Measurements from ENCODE around the gene STARD3. TPM values are rescaled to one million over a fixed set of nuclear protein-coding genes. Genes with fewer than 3 reads are reported as not detected.

Gene STARD3
- total RNA-seq, 1 donor from 2014 or later = 51.2 TPM

DNA sequence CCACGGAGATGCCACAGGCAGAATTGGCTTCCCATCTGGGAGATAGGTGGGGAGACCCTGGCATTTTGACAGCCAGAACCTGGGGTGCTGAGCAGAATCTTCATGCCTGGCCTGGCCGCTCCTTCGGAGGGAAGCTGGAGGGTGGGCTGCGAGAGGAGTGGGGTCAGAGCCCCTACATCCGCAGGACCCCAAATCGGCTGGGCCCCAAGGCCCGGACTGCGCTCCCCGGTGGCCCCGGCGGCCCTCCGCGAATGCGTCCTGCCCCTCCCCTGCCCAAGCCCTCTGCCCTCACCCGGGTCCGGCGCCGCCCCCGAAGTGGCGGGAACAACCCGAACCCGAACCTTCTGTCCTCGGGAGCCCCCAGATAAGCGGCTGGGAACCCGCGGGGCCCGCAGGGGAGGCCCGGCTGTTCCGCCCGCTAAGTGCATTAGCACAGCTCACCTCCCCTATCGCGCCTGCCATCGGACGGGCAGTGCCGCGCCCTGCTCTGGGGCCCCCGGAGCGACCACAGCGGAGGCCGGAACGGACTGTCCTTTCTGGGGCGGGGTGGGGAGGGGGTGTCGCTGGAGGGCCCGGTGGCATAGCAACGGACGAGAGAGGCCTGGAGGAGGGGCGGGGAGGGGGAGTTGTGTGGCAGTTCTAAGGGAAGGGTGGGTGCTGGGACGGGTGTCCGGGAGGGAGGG is 30.5 kb downstream of the STARD3 start:
- Histone ChIP-seq H3K79me2 (ENCODE audit: insufficient read depth, low read length) (no peaks in the 10 kb centered on the region), H3K4me2 (ENCODE audit: low read length) (peak overlapping the region; percentile 81), H3K9me3 (ENCODE audit: insufficient read depth, low read depth, low read length) (no peaks in the 10 kb centered on the region), H2AFZ (ENCODE audit: low read depth, low read length) (no peak overlapping the region), H3K4me3 (ENCODE audit: insufficient read depth, low read depth, low read length) (no peak overlapping the region), H3K9ac (ENCODE audit: low read length) (no peak overlapping the region), H4K20me1 (ENCODE audit: insufficient read depth, low read length) (peaks cover 16% of the 10 kb centered on the region), H3K4me1 (ENCODE audit: insufficient read depth, low read length) (peaks cover 5% of the 10 kb centered on the region), H3K36me3 (ENCODE audit: insufficient read depth, low read length) (no peaks in the 10 kb centered on the region), H3K27me3 (ENCODE audit: insufficient read depth, low read length) (peaks cover 34% of the 10 kb centered on the region), H3K27ac (ENCODE audit: low read depth, low read length) (no peak overlapping the region)
- DNase-seq (ENCODE audit: low read depth) (no peak), FAIRE-seq (no peak)
- peaks cover 32% of the 10 kb centered on the region for H3K27me3 Mint-ChIP-seq (ENCODE audit: low read depth, unreplicated experiment)
- H3K27ac Mint-ChIP-seq (ENCODE audit: unreplicated experiment) = no peak overlapping the region
- peaks cover 7% of the 10 kb centered on the region for H3K4me1 Mint-ChIP-seq (ENCODE audit: low read depth, unreplicated experiment)
- no peak overlapping the region for H3K4me3 Mint-ChIP-seq (ENCODE audit: unreplicated experiment)
- no peaks in the 10 kb centered on the region for H3K36me3 Mint-ChIP-seq (ENCODE audit: low read depth, unreplicated experiment)
- H3K9me3 Mint-ChIP-seq (ENCODE audit: unreplicated experiment) = no peaks in the 10 kb centered on the region
- peak; percentile 43 for TF ChIP-seq EZH2 (IDR thresholded peaks at IDR 0.05; ENCODE audit: insufficient read depth, low read length)
- TF ChIP-seq, protein P1, sequence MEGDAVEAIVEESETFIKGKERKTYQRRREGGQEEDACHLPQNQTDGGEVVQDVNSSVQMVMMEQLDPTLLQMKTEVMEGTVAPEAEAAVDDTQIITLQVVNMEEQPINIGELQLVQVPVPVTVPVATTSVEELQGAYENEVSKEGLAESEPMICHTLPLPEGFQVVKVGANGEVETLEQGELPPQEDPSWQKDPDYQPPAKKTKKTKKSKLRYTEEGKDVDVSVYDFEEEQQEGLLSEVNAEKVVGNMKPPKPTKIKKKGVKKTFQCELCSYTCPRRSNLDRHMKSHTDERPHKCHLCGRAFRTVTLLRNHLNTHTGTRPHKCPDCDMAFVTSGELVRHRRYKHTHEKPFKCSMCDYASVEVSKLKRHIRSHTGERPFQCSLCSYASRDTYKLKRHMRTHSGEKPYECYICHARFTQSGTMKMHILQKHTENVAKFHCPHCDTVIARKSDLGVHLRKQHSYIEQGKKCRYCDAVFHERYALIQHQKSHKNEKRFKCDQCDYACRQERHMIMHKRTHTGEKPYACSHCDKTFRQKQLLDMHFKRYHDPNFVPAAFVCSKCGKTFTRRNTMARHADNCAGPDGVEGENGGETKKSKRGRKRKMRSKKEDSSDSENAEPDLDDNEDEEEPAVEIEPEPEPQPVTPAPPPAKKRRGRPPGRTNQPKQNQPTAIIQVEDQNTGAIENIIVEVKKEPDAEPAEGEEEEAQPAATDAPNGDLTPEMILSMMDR (IDR thresholded peaks at IDR 0.05; ENCODE audit: insufficient read depth, low read depth, low read length) = no peak

DNA sequence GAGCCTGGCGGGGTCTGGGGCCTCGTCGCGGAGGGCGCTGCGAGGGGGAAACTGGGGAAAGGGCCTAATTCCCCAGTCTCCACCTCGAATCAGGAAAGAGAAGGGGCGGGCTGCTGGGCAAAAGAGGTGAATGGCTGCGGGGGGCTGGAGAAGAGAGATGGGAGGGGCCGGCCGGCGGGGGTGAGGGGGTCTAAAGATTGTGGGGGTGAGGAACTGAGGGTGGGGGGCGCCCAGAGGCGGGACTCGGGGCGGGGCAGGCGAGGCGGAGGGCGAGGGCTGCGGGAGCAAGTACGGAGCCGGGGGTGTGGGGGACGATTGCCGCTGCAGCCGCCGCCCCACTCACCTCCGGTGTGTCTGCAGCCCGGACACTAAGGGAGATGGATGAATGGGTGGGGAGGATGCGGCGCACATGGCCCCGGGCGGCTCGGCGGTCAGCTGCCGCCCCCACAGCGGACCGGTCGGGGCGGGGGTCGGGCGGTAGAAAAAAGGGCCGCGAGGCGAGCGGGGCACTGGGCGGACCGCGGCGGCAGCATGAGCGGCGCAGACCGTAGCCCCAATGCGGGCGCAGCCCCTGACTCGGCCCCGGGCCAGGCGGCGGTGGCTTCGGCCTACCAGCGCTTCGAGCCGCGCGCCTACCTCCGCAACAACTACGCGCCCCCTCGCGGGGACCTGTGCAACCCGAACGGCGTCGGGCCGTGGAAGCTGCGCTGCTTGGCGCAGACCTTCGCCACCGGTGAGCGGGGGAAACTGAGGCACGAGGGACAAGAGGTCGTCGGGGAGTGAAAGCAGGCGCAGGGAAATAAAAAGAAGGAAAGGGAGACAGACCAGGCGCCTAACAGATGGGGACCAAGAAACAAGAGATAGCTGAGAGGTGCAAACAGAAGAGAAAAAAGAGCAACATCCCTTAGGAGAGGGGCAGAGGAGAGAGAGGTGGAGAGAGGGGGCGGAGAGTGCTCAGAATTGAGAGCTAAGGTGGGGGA is 31.3 kb downstream of the STARD3 start, which contains the start of gene PNMT:
PNMT (plus strand) TSS at position 509 of the 980 bp plus-strand sequence; CDS start at position 532, 23 bp downstream.
- DNase-seq (ENCODE audit: low read depth) = peak; percentile 32
- FAIRE-seq = no peak
- H3K27me3 Mint-ChIP-seq (ENCODE audit: low read depth, unreplicated experiment) = peaks cover 38% of the 10 kb centered on the region
- peak; percentile 95 for TF ChIP-seq EZH2 (IDR thresholded peaks at IDR 0.05; ENCODE audit: insufficient read depth, low read length)
- TF ChIP-seq, protein P1 (IDR thresholded peaks at IDR 0.05; ENCODE audit: insufficient read depth, low read depth, low read length) = peak; percentile 23
- Histone ChIP-seq H3K79me2 (ENCODE audit: insufficient read depth, low read length) (no peaks in the 10 kb centered on the region), H3K4me1 (ENCODE audit: insufficient read depth, low read length) (peaks cover 5% of the 10 kb centered on the region), H3K36me3 (ENCODE audit: insufficient read depth, low read length) (no peaks in the 10 kb centered on the region), H3K9ac (ENCODE audit: low read length) (no peak within 1 kb of the TSS), H4K20me1 (ENCODE audit: insufficient read depth, low read length) (peaks cover 11% of the 10 kb centered on the region), H3K27ac (ENCODE audit: low read depth, low read length) (no peak within 1 kb of the TSS), H3K4me3 (ENCODE audit: insufficient read depth, low read depth, low read length) (peak within 1 kb of the TSS; percentile 28), H3K9me3 (ENCODE audit: insufficient read depth, low read depth, low read length) (no peaks in the 10 kb centered on the region), H3K27me3 (ENCODE audit: insufficient read depth, low read length) (peaks cover 34% of the 10 kb centered on the region), H3K4me2 (ENCODE audit: low read length) (peak within 1 kb of the TSS; percentile 81), H2AFZ (ENCODE audit: low read depth, low read length) (peak within 1 kb of the TSS; percentile 26)
- H3K4me3 Mint-ChIP-seq (ENCODE audit: unreplicated experiment) = no peak within 1 kb of the TSS
- H3K27ac Mint-ChIP-seq (ENCODE audit: unreplicated experiment) = peak within 1 kb of the TSS; percentile 30
- no peaks in the 10 kb centered on the region for H3K36me3 Mint-ChIP-seq (ENCODE audit: low read depth, unreplicated experiment)
- peaks cover 7% of the 10 kb centered on the region for H3K4me1 Mint-ChIP-seq (ENCODE audit: low read depth, unreplicated experiment)
- H3K9me3 Mint-ChIP-seq (ENCODE audit: unreplicated experiment) = no peaks in the 10 kb centered on the region
